HG02840 (cell line): ENCODE results near the gene KCTD7.
"Not testable (repeated sequence)": the region's sequence is repeated elsewhere in the genome, so short reads cannot be mapped to it uniquely, and the experiment has no call there.

ENCODE experiments used
- ATAC-seq: cut with Tn5 transposase; IDR thresholded peaks from one replicate; pipeline ENCODE4 v1.9.1; 2021; ENCODE audit warnings: mild to moderate bottlenecking, moderate library complexity, moderate number of reproducible peaks; ENCODE audit not compliant: unreplicated experiment, low FRiP score

The KCTD7 gene

GRCh38 chr7:66628361-66629221, at the start of gene KCTD7:
KCTD7 (plus strand) TSS chr7:66628881; CDS start chr7:66629065, 184 bp downstream.
- ATAC-seq, result peak; percentile 94

- ATAC-seq, result not testable (repeated sequence)
These were observed 48.3 kb upstream of the KCTD7 start for GRCh38 chr7:66580380-66580779.

- not testable (repeated sequence) for ATAC-seq
These were observed 45.7 kb upstream of the KCTD7 start for GRCh38 chr7:66582816-66583489.

GRCh38 chr7:66583490-66584110, 45.1 kb upstream of the KCTD7 start:
- no peak for ATAC-seq

- ATAC-seq, result no peak
These were observed 42.5 kb upstream of the KCTD7 start for GRCh38 chr7:66586181-66586580.

- not testable (repeated sequence) for ATAC-seq
These were observed 40.5 kb upstream of the KCTD7 start for GRCh38 chr7:66588226-66588625.

- not testable (repeated sequence) for ATAC-seq
These were observed 39.7 kb upstream of the KCTD7 start for GRCh38 chr7:66588856-66589570.

GRCh38 chr7:66590302-66591057, 38.2 kb upstream of the KCTD7 start:
- ATAC-seq, result not testable (repeated sequence)

- ATAC-seq, result peak; percentile 7
These were observed 37.5 kb upstream of the KCTD7 start for GRCh38 chr7:66591058-66591798.

- peak; percentile 93 for ATAC-seq
These were observed 36.7 kb upstream of the KCTD7 start for GRCh38 chr7:66591799-66592596.

- peak; percentile 7 for ATAC-seq
These were observed 36.0 kb upstream of the KCTD7 start for GRCh38 chr7:66592597-66593146.

- ATAC-seq, result not testable (repeated sequence)
These were observed 34.6 kb upstream of the KCTD7 start for GRCh38 chr7:66594082-66594481.

- ATAC-seq, result no peak
These were observed 31.2 kb upstream of the KCTD7 start for GRCh38 chr7:66597461-66597860.

GRCh38 chr7:66602159-66602558, 26.5 kb upstream of the KCTD7 start:
- ATAC-seq, result no peak

GRCh38 chr7:66604198-66604597, 24.5 kb upstream of the KCTD7 start:
- no peak for ATAC-seq

- ATAC-seq, result not testable (repeated sequence)
These were observed 22.0 kb upstream of the KCTD7 start for GRCh38 chr7:66606540-66607291.

GRCh38 chr7:66609176-66609575, 19.5 kb upstream of the KCTD7 start:
- no peak for ATAC-seq
